T47D (cell line): ENCODE measurements around the gene SUV39H1.
A peak's percentile ranks its signal among the peaks of the same experiment; 100 is the strongest.

Experiments
- DNase-seq, 2 experiments: peaks; one replicate each; pipeline versions ENCODE4 v3.0.0 to v3.0.0-alpha.2; 2011 to 2012; ENCODE audit warnings: low read depth in 1 of 2, low spot score in 1 of 2
- JUND ChIP-seq: IDR thresholded peaks from 2 replicates; pipeline ENCODE4 v1.6.1; 2012; ENCODE audit warnings: low read depth
- in situ Hi-C: cut with HindIII; loops from 2 replicates; pipeline ENCODE4 v1.10.0; 2016; ENCODE audit warnings: low sequenced_read_pairs, low pct_unique_long_range_greater_than_20kb

Gene SUV39H1

GRCh38 chrX:48695925-48696300 is 621 bp upstream of the SUV39H1 start:
- no peak for TF ChIP-seq JUND
- DNase-seq: peak in 1 of 2 experiments; percentile 15
- in situ Hi-C loops: no loop called here

- no peak for TF ChIP-seq JUND
- in situ Hi-C loops: no loop called here
- peak in 1 of 2 experiments; percentile 67 for DNase-seq
These were observed 584 bp downstream of the SUV39H1 start for GRCh38 chrX:48696909-48697727.

GRCh38 chrX:48698306-48698705 is 1.8 kb downstream of the SUV39H1 start:
- in situ Hi-C loops: no loop called here
- no peak for TF ChIP-seq JUND
- no peak for DNase-seq

- no peak for TF ChIP-seq JUND
- in situ Hi-C loops: no loop called here
- DNase-seq: no peak
These were observed 3.7 kb downstream of the SUV39H1 start for GRCh38 chrX:48700246-48700645.

- no peak for TF ChIP-seq JUND
- in situ Hi-C loops: no loop called here
- no peak for DNase-seq
These were observed 4.6 kb downstream of the SUV39H1 start for GRCh38 chrX:48700951-48701653.

GRCh38 chrX:48702032-48702431 is 5.5 kb downstream of the SUV39H1 start:
- no peak for DNase-seq
- in situ Hi-C loops: no loop called here
- TF ChIP-seq JUND: no peak

- in situ Hi-C loops: no loop called here
- DNase-seq: no peak
- no peak for TF ChIP-seq JUND
These were observed 6.2 kb downstream of the SUV39H1 start for GRCh38 chrX:48702716-48703115.

- no peak for TF ChIP-seq JUND
- in situ Hi-C loops: no loop called here
- DNase-seq: no peak
These were observed 6.7 kb downstream of the SUV39H1 start for GRCh38 chrX:48703228-48703627.

- DNase-seq: peak; percentile 51 to 92
- TF ChIP-seq JUND: peak; percentile 94
- in situ Hi-C loops: no loop called here
These were observed 7.3 kb downstream of the SUV39H1 start for GRCh38 chrX:48703642-48704481.

GRCh38 chrX:48705871-48706270 is 9.3 kb downstream of the SUV39H1 start:
- DNase-seq: no peak
- in situ Hi-C loops: no loop called here
- TF ChIP-seq JUND: no peak

- no peak for DNase-seq
- no peak for TF ChIP-seq JUND
- in situ Hi-C loops: no loop called here
These were observed 13.1 kb downstream of the SUV39H1 start for GRCh38 chrX:48709522-48710112.

GRCh38 chrX:48711162-48711928 is 14.8 kb downstream of the SUV39H1 start:
- in situ Hi-C loops: no loop called here
- no peak for TF ChIP-seq JUND

More at GRCh38 chrX:48711162-48711928, 14.8 kb downstream of the SUV39H1 start:
- no peak for DNase-seq
